ENCODE data around the gene TSPAN18. TPM values are rescaled to one million over a fixed set of nuclear protein-coding genes. Genes with fewer than 3 reads are reported as not detected.

TSPAN18 gene
- total and polyA plus RNA-seq, 10 of the 15 experiments (the other 5 are each of a cell fraction or from before 2014, with no cell fraction given), result 0.02 to 0.77 (median 0.13) TPM; not detected in 1

DNA sequence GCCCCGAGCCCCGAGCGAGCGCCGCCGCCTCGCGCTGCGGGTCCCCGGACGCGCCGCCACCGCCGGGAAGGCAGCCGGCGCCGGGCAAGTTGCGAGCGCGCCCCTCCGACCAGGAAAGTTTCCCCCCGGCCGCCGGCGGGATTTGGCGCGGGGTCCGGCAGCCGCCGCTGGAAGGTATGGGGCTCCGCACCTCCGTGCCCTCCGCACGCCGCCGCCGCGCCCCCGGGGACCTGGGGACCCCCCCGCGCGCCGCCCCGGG is 281 bp downstream of the TSPAN18 start:
- Histone ChIP-seq H3K9me3 (replicated peaks; ENCODE audit: control insufficient read depth, insufficient read depth, low read length) (no peaks in the 10 kb centered on the region), H3K27ac (ENCODE audit: control insufficient read depth, insufficient read depth) (no peak overlapping the region), H3K36me3 (ENCODE audit: control insufficient read depth in 2 of 2, insufficient read depth in 2 of 2, low read length in 1 of 2) (no peaks in the 10 kb centered on the region), H2AFZ (ENCODE audit: control insufficient read depth, low read depth, low read length) (peak overlapping the region; percentile 54), H3K4me2 (ENCODE audit: control insufficient read depth, insufficient read depth) (peak overlapping the region; percentile 87), H3K79me2 (ENCODE audit: control insufficient read depth, insufficient read depth, low read length) (no peaks in the 10 kb centered on the region), H3K9ac (ENCODE audit: control insufficient read depth, insufficient read depth, low read length) (peak overlapping the region; percentile 47; the same call in 1 of the 2 replicates), H3K4me1 (ENCODE audit: control insufficient read depth, insufficient read depth, low read length) (peaks cover 11% of the 10 kb centered on the region), H4K20me1 (ENCODE audit: control insufficient read depth, insufficient read depth) (no peaks in the 10 kb centered on the region), H3K4me3 (peak overlapping the region; percentile 86), H3K27me3 (replicated peaks in 1 of 2; ENCODE audit: control insufficient read depth in 2 of 2, insufficient read depth in 2 of 2, low read length in 1 of 2) (peaks cover 0 to 3% of the 10 kb centered on the region in 2 experiments; a peak in 3 of 4 replicates)
- FAIRE-seq, result no peak
- ChIA-PET POLR2A (no interaction called here), SMC1A (ENCODE audit: uncharacterized antibody, unreplicated experiment) (no interaction called here), RAD21 (ENCODE audit: unreplicated experiment) (no interaction called here), CTCF (no interaction called here)
- intact Hi-C loops (cut with micrococcal nuclease; ENCODE audit: unreplicated experiment) (loop anchor here (5.0 kb wide), 4 partner anchors 50 to 170 kb away; no protein-coding TSS in a partner anchor), in situ Hi-C loops (cut with MboI) (loop anchor here (5.0 to 10.0 kb wide), 2 partner anchors 165 to 188 kb away; no protein-coding TSS in a partner anchor)
- TF ChIP-seq BHLHE40 (IDR thresholded peaks at IDR 0.05; ENCODE audit: borderline replicate concordance in 1 of 2, low read depth in 2 of 2, low read length in 1 of 2), result 0 out of 4 replicates have a peak, but pooled peaks of 1 of the 2 experiments have one; percentile 3
- TF ChIP-seq PBX3 (IDR thresholded peaks at IDR 0.05; ENCODE audit: insufficient replicate concordance, low read depth, low read length), result no peak
- BruUV-seq (replicated peaks), result no TSS peak
- ATAC-seq, result no peak
- DNase-seq (ENCODE audit: low read depth, low spot score), result no peak
- 1% methylated on average over 16 of the region's 45 CpGs for WGBS (ENCODE audit: insufficient coverage, insufficient replicate concordance, low lambda C conversion rate, missing lambda C conversion rate)

DNA sequence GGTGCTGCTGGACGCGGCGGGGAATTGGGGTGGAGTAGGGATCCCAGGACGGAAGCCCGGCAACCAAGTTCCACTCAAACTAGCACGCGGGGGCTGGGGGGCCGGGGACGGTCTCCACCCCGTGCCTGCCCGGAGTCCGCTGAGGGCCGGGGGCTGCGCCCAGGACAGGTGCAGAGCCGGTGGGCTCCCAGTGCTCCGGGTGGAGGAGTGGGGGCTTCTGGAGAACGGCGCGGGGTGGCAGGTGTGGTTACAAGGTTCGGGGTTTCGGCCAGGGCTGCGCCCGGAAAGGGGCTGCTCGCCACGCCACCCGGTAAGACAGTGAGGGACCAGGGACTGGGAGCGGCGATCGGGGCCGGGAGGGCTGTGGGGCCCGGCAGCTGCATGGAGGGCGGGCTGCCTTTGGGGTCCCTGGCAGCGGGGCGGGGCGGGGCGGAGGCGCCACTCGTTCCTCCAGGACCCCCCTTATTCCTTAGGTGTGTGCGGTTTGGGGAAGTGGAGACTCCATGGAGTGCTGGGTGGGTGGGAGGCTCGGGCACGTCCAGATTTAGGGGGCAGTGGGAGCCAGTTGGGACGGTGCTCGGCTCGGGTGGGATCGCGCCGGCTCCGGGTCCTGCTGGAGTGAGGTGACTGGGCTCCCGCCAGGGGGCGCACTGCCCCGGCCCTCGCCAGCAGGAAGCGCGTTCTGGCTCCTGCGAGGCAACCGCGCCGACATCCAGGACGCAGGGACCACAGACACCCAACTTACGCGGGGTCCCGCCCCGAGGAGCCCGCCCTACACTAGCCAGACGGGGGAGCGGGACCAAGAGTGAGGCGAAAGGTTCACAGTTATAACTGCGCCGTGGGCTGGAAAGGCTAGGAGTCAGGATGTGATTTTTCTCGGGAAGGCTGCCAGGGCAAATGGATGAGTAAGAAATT is 868 bp downstream of the TSPAN18 start:
- ATAC-seq (peak; percentile 90), FAIRE-seq (peak; percentile 92), DNase-seq (ENCODE audit: low read depth, low spot score) (no peak)
- SMC1A ChIA-PET (ENCODE audit: uncharacterized antibody, unreplicated experiment), result no interaction called here
- Histone ChIP-seq H2AFZ (ENCODE audit: control insufficient read depth, low read depth, low read length) (peak overlapping the region; percentile 54), H3K4me3 (peak overlapping the region; percentile 86), H3K9ac (ENCODE audit: control insufficient read depth, insufficient read depth, low read length) (peak overlapping the region; percentile 47; the same call in 1 of the 2 replicates), H3K79me2 (ENCODE audit: control insufficient read depth, insufficient read depth, low read length) (no peaks in the 10 kb centered on the region), H3K27me3 (replicated peaks in 1 of 2; ENCODE audit: control insufficient read depth in 2 of 2, insufficient read depth in 2 of 2, low read length in 1 of 2) (peaks cover 0 to 3% of the 10 kb centered on the region in 2 experiments; a peak in 3 of 4 replicates), H3K9me3 (replicated peaks; ENCODE audit: control insufficient read depth, insufficient read depth, low read length) (no peaks in the 10 kb centered on the region), H3K4me2 (ENCODE audit: control insufficient read depth, insufficient read depth) (peak overlapping the region; percentile 87), H3K27ac (ENCODE audit: control insufficient read depth, insufficient read depth) (no peak overlapping the region), H4K20me1 (ENCODE audit: control insufficient read depth, insufficient read depth) (no peaks in the 10 kb centered on the region), H3K4me1 (ENCODE audit: control insufficient read depth, insufficient read depth, low read length) (peaks cover 11% of the 10 kb centered on the region), H3K36me3 (ENCODE audit: control insufficient read depth in 2 of 2, insufficient read depth in 2 of 2, low read length in 1 of 2) (no peaks in the 10 kb centered on the region)
- CTCF ChIA-PET, result no interaction called here
- BruUV-seq (replicated peaks), result no TSS peak
- intact Hi-C loops (cut with micrococcal nuclease; ENCODE audit: unreplicated experiment), result loop anchor here (1.0 to 5.0 kb wide), 5 partner anchors 50 to 184 kb away; no protein-coding TSS in a partner anchor
- POLR2A ChIA-PET, result no interaction called here
- RAD21 ChIA-PET (ENCODE audit: unreplicated experiment), result no interaction called here
- whole genome bisulfite sequencing (ENCODE audit: insufficient coverage, insufficient replicate concordance, low lambda C conversion rate, missing lambda C conversion rate), result 2% methylated on average over 39 of the region's 70 CpGs
- in situ Hi-C loops (cut with MboI), result loop anchor here (5.0 to 10.0 kb wide), 2 partner anchors 165 to 187 kb away; no protein-coding TSS in a partner anchor
- TF ChIP-seq TCF7 (IDR thresholded peaks at IDR 0.05; ENCODE audit: borderline replicate concordance), result no peak
- 0 out of 2 replicates have a peak, but pooled peaks have one; percentile 16 for TF ChIP-seq CREM (IDR thresholded peaks at IDR 0.05; ENCODE audit: low read depth)
- TF ChIP-seq EED (IDR thresholded peaks at IDR 0.05; ENCODE audit: low read depth), result peak; percentile 25; the same call in 1 of the 2 replicates
- peak; percentile 78 for TF ChIP-seq SMC3 (IDR thresholded peaks at IDR 0.05; ENCODE audit: borderline replicate concordance, low read length)
- peak; percentile 71 for TF ChIP-seq YY1 (IDR thresholded peaks at IDR 0.05; ENCODE audit: low read depth, low read length)
- TF ChIP-seq BHLHE40 (IDR thresholded peaks at IDR 0.05; ENCODE audit: borderline replicate concordance in 1 of 2, low read depth in 2 of 2, low read length in 1 of 2), result peak in 1 of 2 experiments; percentile 8; a peak in 1 of 4 replicates
- no peak for TF ChIP-seq ESRRA (IDR thresholded peaks at IDR 0.05; ENCODE audit: low read length)
- no peak for TF ChIP-seq DPF2 (IDR thresholded peaks at IDR 0.05)
- no peak for TF ChIP-seq SUZ12 (IDR thresholded peaks at IDR 0.05; ENCODE audit: unreplicated experiment)
- no peak for TF ChIP-seq POU2F2 (IDR thresholded peaks at IDR 0.05; ENCODE audit: borderline replicate concordance, low read depth, low read length)
- peak; percentile 77 to 95 (median 85) for TF ChIP-seq CTCF (IDR thresholded peaks at IDR 0.05 in 2 of 3, conservative IDR thresholded peaks at IDR 0.05 in 1 of 3; ENCODE audit: control insufficient read depth in 2 of 3, extremely low read depth in 1 of 3, insufficient read depth in 1 of 3, low read depth in 3 of 3, low read length in 3 of 3)
